HEK293 (cell line): ENCODE results near the gene PTGES3L.
A peak's percentile ranks its signal among the peaks of the same experiment; 100 is the strongest.

ENCODE experiments used
- YY1 ChIP-seq: fragments of 450-650 bp; formaldehyde crosslinking; IDR thresholded peaks from 2 replicates; pipeline ENCODE4 v1.5.1; 2018; ENCODE audit warnings: missing biosample characterization, missing genetic modification characterization
- ZBTB7A ChIP-seq: fragments of 450-650 bp; formaldehyde crosslinking; IDR thresholded peaks from 2 replicates; pipeline ENCODE4 v1.5.1; 2016; ENCODE audit warnings: low read depth, missing biosample characterization, missing genetic modification characterization
- ZNF324 ChIP-seq: fragments of 450-650 bp; formaldehyde crosslinking; IDR thresholded peaks from 2 replicates; pipeline ENCODE4 v1.5.1; 2016; ENCODE audit warnings: missing biosample characterization, missing genetic modification characterization
- ZNF621 ChIP-seq: fragments of 450-650 bp; formaldehyde crosslinking; IDR thresholded peaks from 2 replicates; pipeline ENCODE4 v1.5.1; 2017; ENCODE audit warnings: missing biosample characterization, missing genetic modification characterization
- TF ChIP-seq, protein P1 (sequence below): fragments of 450-650 bp; formaldehyde crosslinking; optimal IDR thresholded peaks from 2 replicates; pipeline ENCODE3; 2016; ENCODE audit warnings: missing biosample characterization, mild to moderate bottlenecking, missing genetic modification characterization
- TF ChIP-seq, protein P2 (sequence below): fragments of 450-650 bp; formaldehyde crosslinking; IDR thresholded peaks from 2 replicates; pipeline ENCODE4 v1.5.1; 2016; ENCODE audit warnings: missing biosample characterization, missing genetic modification characterization
- TF ChIP-seq, protein P3 (sequence below): fragments of 450-650 bp; formaldehyde crosslinking; IDR thresholded peaks from 2 replicates; pipeline ENCODE4 v1.5.1; 2016; ENCODE audit warnings: missing biosample characterization, missing genetic modification characterization

DNA sequence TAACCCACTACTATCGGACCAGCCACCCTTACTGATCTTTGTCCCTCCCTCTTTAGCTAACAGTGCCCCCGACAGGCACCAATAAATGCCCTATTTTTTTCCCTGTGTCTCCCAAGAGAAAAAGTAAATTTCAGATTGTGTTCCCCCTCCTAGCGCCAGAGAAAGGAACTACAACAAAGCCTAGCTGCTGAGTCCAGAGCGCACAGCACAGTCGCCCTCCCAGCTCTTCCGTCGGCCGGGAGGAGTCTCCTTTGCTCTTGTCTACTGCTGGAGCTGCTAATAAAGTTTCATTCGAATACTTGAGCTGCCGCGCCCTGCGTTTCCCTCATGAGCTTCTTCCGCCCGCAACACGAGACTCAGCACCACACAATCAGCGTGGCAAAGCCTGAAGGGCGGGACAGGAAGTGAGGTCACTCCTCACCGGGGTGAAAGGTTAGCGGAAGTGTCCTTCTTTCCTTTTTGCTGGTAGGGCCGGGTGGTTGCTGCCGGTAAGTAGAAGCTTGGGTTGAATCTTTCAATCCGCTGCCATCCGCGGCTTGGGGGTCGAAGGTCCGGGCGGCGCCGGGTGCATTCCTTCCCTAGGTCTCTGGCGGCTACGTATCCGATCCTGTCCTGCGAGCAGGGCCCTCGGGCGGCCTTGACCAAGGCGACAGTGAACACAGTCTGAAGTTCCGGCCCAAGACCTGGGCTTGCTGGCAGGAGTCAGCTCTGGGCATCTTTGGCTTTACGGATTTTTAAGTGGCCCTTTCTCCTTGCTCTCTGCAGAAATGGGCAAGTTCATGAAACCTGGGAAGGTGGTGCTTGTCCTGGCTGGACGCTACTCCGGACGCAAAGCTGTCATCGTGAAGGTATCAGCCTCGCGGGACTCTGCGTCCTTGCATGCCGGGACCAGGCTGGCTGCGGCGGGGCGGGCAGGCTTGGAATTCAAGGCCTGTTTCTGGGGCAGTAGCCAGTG, 18.4 kb upstream of the PTGES3L start, which contains the start of gene RPL27:
- TF ChIP-seq, protein P1, sequence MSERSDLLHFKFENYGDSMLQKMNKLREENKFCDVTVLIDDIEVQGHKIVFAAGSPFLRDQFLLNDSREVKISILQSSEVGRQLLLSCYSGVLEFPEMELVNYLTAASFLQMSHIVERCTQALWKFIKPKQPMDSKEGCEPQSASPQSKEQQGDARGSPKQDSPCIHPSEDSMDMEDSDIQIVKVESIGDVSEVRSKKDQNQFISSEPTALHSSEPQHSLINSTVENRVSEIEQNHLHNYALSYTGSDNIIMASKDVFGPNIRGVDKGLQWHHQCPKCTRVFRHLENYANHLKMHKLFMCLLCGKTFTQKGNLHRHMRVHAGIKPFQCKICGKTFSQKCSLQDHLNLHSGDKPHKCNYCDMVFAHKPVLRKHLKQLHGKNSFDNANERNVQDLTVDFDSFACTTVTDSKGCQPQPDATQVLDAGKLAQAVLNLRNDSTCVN (tag by site-specific recombination), result peak; percentile 66
- TF ChIP-seq, protein P2, sequence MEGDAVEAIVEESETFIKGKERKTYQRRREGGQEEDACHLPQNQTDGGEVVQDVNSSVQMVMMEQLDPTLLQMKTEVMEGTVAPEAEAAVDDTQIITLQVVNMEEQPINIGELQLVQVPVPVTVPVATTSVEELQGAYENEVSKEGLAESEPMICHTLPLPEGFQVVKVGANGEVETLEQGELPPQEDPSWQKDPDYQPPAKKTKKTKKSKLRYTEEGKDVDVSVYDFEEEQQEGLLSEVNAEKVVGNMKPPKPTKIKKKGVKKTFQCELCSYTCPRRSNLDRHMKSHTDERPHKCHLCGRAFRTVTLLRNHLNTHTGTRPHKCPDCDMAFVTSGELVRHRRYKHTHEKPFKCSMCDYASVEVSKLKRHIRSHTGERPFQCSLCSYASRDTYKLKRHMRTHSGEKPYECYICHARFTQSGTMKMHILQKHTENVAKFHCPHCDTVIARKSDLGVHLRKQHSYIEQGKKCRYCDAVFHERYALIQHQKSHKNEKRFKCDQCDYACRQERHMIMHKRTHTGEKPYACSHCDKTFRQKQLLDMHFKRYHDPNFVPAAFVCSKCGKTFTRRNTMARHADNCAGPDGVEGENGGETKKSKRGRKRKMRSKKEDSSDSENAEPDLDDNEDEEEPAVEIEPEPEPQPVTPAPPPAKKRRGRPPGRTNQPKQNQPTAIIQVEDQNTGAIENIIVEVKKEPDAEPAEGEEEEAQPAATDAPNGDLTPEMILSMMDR, result peak; percentile 94
- TF ChIP-seq ZBTB7A (tag by site-specific recombination) (no peak), ZNF621 (tag by site-specific recombination) (no peak), YY1 (tag by site-specific recombination) (peak; percentile 88), ZNF324 (tag by site-specific recombination) (peak; percentile 100)
- TF ChIP-seq, protein P3, sequence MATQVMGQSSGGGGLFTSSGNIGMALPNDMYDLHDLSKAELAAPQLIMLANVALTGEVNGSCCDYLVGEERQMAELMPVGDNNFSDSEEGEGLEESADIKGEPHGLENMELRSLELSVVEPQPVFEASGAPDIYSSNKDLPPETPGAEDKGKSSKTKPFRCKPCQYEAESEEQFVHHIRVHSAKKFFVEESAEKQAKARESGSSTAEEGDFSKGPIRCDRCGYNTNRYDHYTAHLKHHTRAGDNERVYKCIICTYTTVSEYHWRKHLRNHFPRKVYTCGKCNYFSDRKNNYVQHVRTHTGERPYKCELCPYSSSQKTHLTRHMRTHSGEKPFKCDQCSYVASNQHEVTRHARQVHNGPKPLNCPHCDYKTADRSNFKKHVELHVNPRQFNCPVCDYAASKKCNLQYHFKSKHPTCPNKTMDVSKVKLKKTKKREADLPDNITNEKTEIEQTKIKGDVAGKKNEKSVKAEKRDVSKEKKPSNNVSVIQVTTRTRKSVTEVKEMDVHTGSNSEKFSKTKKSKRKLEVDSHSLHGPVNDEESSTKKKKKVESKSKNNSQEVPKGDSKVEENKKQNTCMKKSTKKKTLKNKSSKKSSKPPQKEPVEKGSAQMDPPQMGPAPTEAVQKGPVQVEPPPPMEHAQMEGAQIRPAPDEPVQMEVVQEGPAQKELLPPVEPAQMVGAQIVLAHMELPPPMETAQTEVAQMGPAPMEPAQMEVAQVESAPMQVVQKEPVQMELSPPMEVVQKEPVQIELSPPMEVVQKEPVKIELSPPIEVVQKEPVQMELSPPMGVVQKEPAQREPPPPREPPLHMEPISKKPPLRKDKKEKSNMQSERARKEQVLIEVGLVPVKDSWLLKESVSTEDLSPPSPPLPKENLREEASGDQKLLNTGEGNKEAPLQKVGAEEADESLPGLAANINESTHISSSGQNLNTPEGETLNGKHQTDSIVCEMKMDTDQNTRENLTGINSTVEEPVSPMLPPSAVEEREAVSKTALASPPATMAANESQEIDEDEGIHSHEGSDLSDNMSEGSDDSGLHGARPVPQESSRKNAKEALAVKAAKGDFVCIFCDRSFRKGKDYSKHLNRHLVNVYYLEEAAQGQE, result no peak; the same call in 1 of the 2 replicates
